ENCODE results near the gene NUBPL.

- TF ChIP-seq POLR2A (IDR thresholded peaks at IDR 0.05): no peak
- no peak for TF ChIP-seq CTCF (IDR thresholded peaks at IDR 0.05)
Measured at GRCh38 chr14:31717294-31718085, 156.3 kb downstream of the NUBPL start.

All from lower leg skin (tissue), 3 donors.